Measurements from ENCODE around the gene SLC25A5. TPM values are rescaled to one million over a fixed set of nuclear protein-coding genes. Genes with fewer than 3 reads are reported as not detected.

SLC25A5 gene
- total RNA-seq, 4 donors from 2014 or later: 165 to 302 (median 209) TPM

- 43 to 67% methylated on average over 2 of the region's 3 CpGs for WGBS, 2 donors (ENCODE audit: low coverage in 1 of 2)
- Histone ChIP-seq H3K4me3 (no peak overlapping the region), H3K27me3 (no peaks in the 10 kb centered on the region), H3K4me1 (peaks cover 0 to 21% (median 0%) of the 10 kb centered on the region in 3 donors), H3K27ac (no peak overlapping the region), H3K9me3 (no peaks in the 10 kb centered on the region), H3K36me3 (peaks cover 0 to 22% of the 10 kb centered on the region in 2 donors)
- ATAC-seq: no peak
- TF ChIP-seq POLR2A (IDR thresholded peaks at IDR 0.05): no peak
- no peak for TF ChIP-seq CTCF (IDR thresholded peaks at IDR 0.05)
- no peak for TF ChIP-seq EP300 (IDR thresholded peaks at IDR 0.05)
- no peak for TF ChIP-seq POLR2AphosphoS5 (IDR thresholded peaks at IDR 0.05)
These were observed 1.3 kb upstream of the SLC25A5 start for GRCh38 chrX:119466970-119467369.

GRCh38 chrX:119467433-119467832 lies 811 bp upstream of the SLC25A5 start:
- peak overlapping the region in 2 of 4 donors; percentile 93 to 97 for H3K27ac ChIP-seq

GRCh38 chrX:119468551-119469312 lies 488 bp downstream of the SLC25A5 start:
- Histone ChIP-seq H3K4me1 (peaks cover 0 to 21% (median 0%) of the 10 kb centered on the region in 3 donors), H3K36me3 (peaks cover 0 to 22% of the 10 kb centered on the region in 2 donors), H3K27me3 (no peaks in the 10 kb centered on the region), H3K4me3 (peak overlapping the region; percentile 82 to 99), H3K27ac (peak overlapping the region; percentile 93 to 100 (median 97)), H3K9me3 (no peaks in the 10 kb centered on the region)
- peak; percentile 83 for ATAC-seq
- 31% methylated on average over 20 of the region's 78 CpGs; no CpG with 5 or more reads in 1 of the 2 donors for WGBS, 2 donors (ENCODE audit: low coverage in 1 of 2)
- TF ChIP-seq POLR2AphosphoS5 (IDR thresholded peaks at IDR 0.05) (peak; percentile 6), POLR2A (IDR thresholded peaks at IDR 0.05) (peak; percentile 15 to 48), EP300 (IDR thresholded peaks at IDR 0.05) (no peak), CTCF (IDR thresholded peaks at IDR 0.05) (peak; percentile 34 to 86 (median 72))

More at GRCh38 chrX:119467433-119467832, 811 bp upstream of the SLC25A5 start:
- Histone ChIP-seq H3K4me1 (peaks cover 0 to 21% (median 0%) of the 10 kb centered on the region in 3 donors), H3K36me3 (peaks cover 0 to 22% of the 10 kb centered on the region in 2 donors), H3K9me3 (no peaks in the 10 kb centered on the region), H3K4me3 (no peak overlapping the region), H3K27me3 (no peaks in the 10 kb centered on the region)
- no peak for ATAC-seq
- TF ChIP-seq CTCF (IDR thresholded peaks at IDR 0.05): no peak
- no peak for TF ChIP-seq POLR2A (IDR thresholded peaks at IDR 0.05)
- no peak for TF ChIP-seq POLR2AphosphoS5 (IDR thresholded peaks at IDR 0.05)
- TF ChIP-seq EP300 (IDR thresholded peaks at IDR 0.05): no peak
- WGBS, 2 donors (ENCODE audit: low coverage in 1 of 2): 80 to 87% methylated on average over 3 to 6 of the region's 6 CpGs

- Histone ChIP-seq H3K4me1 (peaks cover 0 to 21% (median 0%) of the 10 kb centered on the region in 3 donors), H3K27ac (peak overlapping the region; percentile 93 to 100 (median 97)), H3K9me3 (no peaks in the 10 kb centered on the region), H3K36me3 (peaks cover 0 to 22% of the 10 kb centered on the region in 2 donors), H3K4me3 (peak overlapping the region; percentile 82 to 99), H3K27me3 (no peaks in the 10 kb centered on the region)
- WGBS, 2 donors (ENCODE audit: low coverage in 1 of 2): 52% methylated on average over 4 of the region's 8 CpGs; no CpG with 5 or more reads in 1 of the 2 donors
- ATAC-seq: no peak
- TF ChIP-seq POLR2AphosphoS5 (IDR thresholded peaks at IDR 0.05): no peak
- TF ChIP-seq POLR2A (IDR thresholded peaks at IDR 0.05): no peak
- TF ChIP-seq CTCF (IDR thresholded peaks at IDR 0.05): no peak
- no peak for TF ChIP-seq EP300 (IDR thresholded peaks at IDR 0.05)
These were observed 1.0 kb downstream of the SLC25A5 start for GRCh38 chrX:119469313-119469635.
